IMR-90 (cell line): ENCODE results near the gene CCDC13. TPM values are rescaled to one million over a fixed set of nuclear protein-coding genes. Genes with fewer than 3 reads are reported as not detected.

Experiments
- ATAC-seq: fragments of 200-7000 bp; cut with Tn5 transposase; 2 replicates; pipeline ENCODE4 v1.9.1; 2020; ENCODE audit warnings: low read depth, mild to moderate bottlenecking, moderate library complexity
- BruUV-seq: library from RNA; stranded (reverse); fragments of 400-500 nt; replicated peaks from 2 replicates; lab custom pipeline; 2021; lab: Mats Ljungman, UMichigan
- CTCF ChIA-PET: fragments of 300-600 bp; formaldehyde crosslinking; extraction: SDS; loops from one replicate; lab custom pipeline; 2021; ENCODE audit warnings: antibody characterized with exemption; lab: Yijun Ruan, JAX
- POLR2A ChIA-PET: fragments of 300-600 bp; sonication (Branson Sonifier 250); formaldehyde crosslinking; loops from one replicate; lab custom pipeline; 2022; ENCODE audit warnings: antibody characterized with exemption; ENCODE audit not compliant: unreplicated experiment; lab: Charles Lee
- DNase-seq: peaks from one replicate; pipeline ENCODE4 v3.0.0; 2013
- H2AFZ ChIP-seq: replicated peaks from 2 replicates; pipeline ENCODE3; 2013; ENCODE audit warnings: low read length, mild to moderate bottlenecking; ENCODE audit not compliant: poor library complexity
- H2AK5ac ChIP-seq: 2 replicates; pipeline ENCODE4 v1.6.1; 2013; ENCODE audit warnings: low read depth, low read length, inconsistent platforms
- H2AK9ac ChIP-seq: replicated peaks from 2 replicates; pipeline ENCODE3; 2013; ENCODE audit warnings: mild to moderate bottlenecking, low read depth, low read length, moderate library complexity; ENCODE audit not compliant: poor library complexity
- H2BK120ac ChIP-seq: 2 replicates; pipeline ENCODE4 v1.6.1; 2013; ENCODE audit warnings: low read depth, low read length, inconsistent platforms
- H2BK15ac ChIP-seq: 3 replicates; pipeline ENCODE4 v1.6.1; 2013; ENCODE audit warnings: low read depth, low read length, inconsistent platforms
- H2BK20ac ChIP-seq: 2 replicates; pipeline ENCODE4 v1.6.1; 2013; ENCODE audit warnings: low read depth, mild to moderate bottlenecking, inconsistent platforms, low read length, moderate library complexity
- H2BK5ac ChIP-seq: 2 replicates; pipeline ENCODE4 v1.6.1; 2013; ENCODE audit warnings: mild to moderate bottlenecking, low read depth, low read length, inconsistent platforms; ENCODE audit not compliant: poor library complexity, severe bottlenecking
- H3K14ac ChIP-seq: replicated peaks from 2 replicates; pipeline ENCODE4 v1.6.1; 2013; ENCODE audit warnings: low read depth, low read length, inconsistent platforms
- H3K18ac ChIP-seq: 2 replicates; pipeline ENCODE4 v1.6.1; 2013; ENCODE audit warnings: low read depth, low read length, control low read depth
- H3K23ac ChIP-seq: 2 replicates; pipeline ENCODE4 v1.6.1; 2013; ENCODE audit warnings: low read depth, low read length, inconsistent platforms
- H3K27ac ChIP-seq: 2 replicates; pipeline ENCODE4 v1.5.1; 2013; ENCODE audit warnings: mild to moderate bottlenecking, control low read depth, low read length; ENCODE audit not compliant: insufficient read depth
- H3K27me3 ChIP-seq: 2 replicates; pipeline ENCODE4 v1.6.1; 2013; ENCODE audit warnings: low read length; ENCODE audit not compliant: control insufficient read depth, insufficient read depth
- H3K36me3 ChIP-seq: 2 replicates; pipeline ENCODE4 v1.6.1; 2013; ENCODE audit warnings: low read length, mixed read lengths; ENCODE audit not compliant: control insufficient read depth, insufficient read depth
- H3K4ac ChIP-seq: 2 replicates; pipeline ENCODE4 v1.6.1; 2013; ENCODE audit warnings: low read depth, low read length, inconsistent platforms
- H3K4me1 ChIP-seq: 2 replicates; pipeline ENCODE4 v1.6.1; 2013; ENCODE audit warnings: low read length, mixed read lengths; ENCODE audit not compliant: control insufficient read depth, insufficient read depth
- H3K4me2 ChIP-seq: 2 replicates; pipeline ENCODE4 v1.6.1; 2013; ENCODE audit warnings: low read depth, mild to moderate bottlenecking, control low read depth, low read length, moderate library complexity
- H3K4me3 ChIP-seq: 2 replicates; pipeline ENCODE4 v1.5.1; 2013; ENCODE audit warnings: low read depth, mild to moderate bottlenecking, control low read depth, low read length, moderate library complexity; ENCODE audit not compliant: insufficient read depth
- H3K56ac ChIP-seq: 2 replicates; pipeline ENCODE4 v1.6.1; 2013; ENCODE audit warnings: low read length, inconsistent platforms; ENCODE audit not compliant: insufficient read depth; ENCODE audit errors: extremely low read depth
- H3K79me1 ChIP-seq, 2 experiments: 2 replicates each; pipeline ENCODE4 v1.6.1; 2013; ENCODE audit warnings: low read length in 2 of 2, inconsistent platforms in 1 of 2, low read depth in 1 of 2
- H3K9ac ChIP-seq: 2 replicates; pipeline ENCODE4 v1.6.1; 2013; ENCODE audit warnings: low read depth, low read length, control low read depth
- H3K9me1 ChIP-seq: 2 replicates; pipeline ENCODE4 v1.6.1; 2013; ENCODE audit warnings: low read length, inconsistent platforms; ENCODE audit not compliant: insufficient read depth
- H3K9me3 ChIP-seq: 2 replicates; pipeline ENCODE4 v1.6.1; 2013; ENCODE audit warnings: low read length; ENCODE audit not compliant: control insufficient read depth, insufficient read depth
- H4K20me1 ChIP-seq: 2 replicates; pipeline ENCODE4 v1.6.1; 2013; ENCODE audit warnings: low read length, inconsistent platforms; ENCODE audit not compliant: insufficient read depth
- H4K5ac ChIP-seq: 2 replicates; pipeline ENCODE4 v1.6.1; 2013; ENCODE audit warnings: mild to moderate bottlenecking, low read depth, low read length, control low read depth
- H4K8ac ChIP-seq, 2 experiments: 2 replicates each; pipeline ENCODE4 v1.6.1; 2013; ENCODE audit warnings: low read depth in 2 of 2, low read length in 2 of 2, control low read depth in 1 of 2, inconsistent platforms in 1 of 2
- H4K91ac ChIP-seq: 2 replicates; pipeline ENCODE4 v1.6.1; 2013; ENCODE audit warnings: low read depth, low read length, inconsistent platforms; ENCODE audit not compliant: insufficient read depth
- CEBPB ChIP-seq: IDR thresholded peaks from 2 replicates; pipeline ENCODE4 v1.6.1; 2012; ENCODE audit warnings: low read depth, low read length, improper control_type of control experiment
- CHD1 ChIP-seq: IDR thresholded peaks from 2 replicates; pipeline ENCODE4 v1.6.1; 2012; ENCODE audit warnings: low read depth, low read length, improper control_type of control experiment
- CTCF ChIP-seq: conservative IDR thresholded peaks from 2 replicates; pipeline ENCODE4 v1.5.1; 2012; ENCODE audit warnings: mild to moderate bottlenecking, low read depth, low read length, improper control_type of control experiment
- FOS ChIP-seq: fragments of 150-350 bp; IDR thresholded peaks from 2 replicates; pipeline ENCODE4 v1.6.1; 2016; ENCODE audit warnings: low read depth, low read length
- MAFK ChIP-seq: IDR thresholded peaks from 2 replicates; pipeline ENCODE4 v1.6.1; 2012; ENCODE audit warnings: low read depth, low read length, improper control_type of control experiment
- MAZ ChIP-seq: IDR thresholded peaks from 2 replicates; pipeline ENCODE4 v1.6.1; 2012; ENCODE audit warnings: low read depth, mild to moderate bottlenecking, low read length, improper control_type of control experiment, moderate library complexity, borderline replicate concordance
- MXI1 ChIP-seq: IDR thresholded peaks from 2 replicates; pipeline ENCODE4 v1.6.1; 2012; ENCODE audit warnings: low read depth, mild to moderate bottlenecking, low read length, moderate library complexity, borderline replicate concordance
- POLR2A ChIP-seq: IDR thresholded peaks from 2 replicates; pipeline ENCODE4 v1.6.1; 2012; ENCODE audit warnings: mild to moderate bottlenecking, low read depth, low read length
- RAD21 ChIP-seq: IDR thresholded peaks from 2 replicates; pipeline ENCODE4 v1.6.1; 2012; ENCODE audit warnings: low read length, improper control_type of control experiment
- RCOR1 ChIP-seq: IDR thresholded peaks from 2 replicates; pipeline ENCODE4 v1.6.1; 2012; ENCODE audit warnings: mild to moderate bottlenecking, low read length, improper control_type of control experiment; ENCODE audit not compliant: insufficient replicate concordance
- RFX5 ChIP-seq: IDR thresholded peaks from 2 replicates; pipeline ENCODE4 v1.8.0; 2012; ENCODE audit warnings: low read depth, mild to moderate bottlenecking, low read length, moderate library complexity
- WGBS, 2 experiments: methylation state at CpG; one replicate each; pipeline versions ENCODE4 v1.1.5 to v1.1.7; 2013; ENCODE audit warnings: missing lambda C conversion rate in 2 of 2; ENCODE audit not compliant: insufficient read length in 1 of 2; ENCODE audit errors: extremely low coverage in 2 of 2; 5-methylcytosine and 5-hydroxymethylcytosine counted together
- dilution Hi-C: fragments of 300-500 bp; cut with HindIII; formaldehyde crosslinking; loops from one replicate; pipeline ENCODE4 v1.14.3; 2018; ENCODE audit warnings: low sequenced_read_pairs; ENCODE audit not compliant: unreplicated experiment
- in situ Hi-C: fragments of 300-500 bp; cut with MboI; formaldehyde crosslinking; loops from 3 replicates; pipeline ENCODE4 v1.14.3; 2019; ENCODE audit warnings: low sequenced_read_pairs, inconsistent platforms, mixed read lengths
- intact Hi-C: fragments of 100-400 bp; cut with micrococcal nuclease; formaldehyde crosslinking; loops from 2 replicates; pipeline ENCODE4 v1.10.0; 2022
- polyA plus RNA-seq, 3 experiments: library from polyadenylated mRNA; depleted of rRNA; stranded (reverse); fragments of >200 nt; gene quantifications; 2 replicates each; pipeline ENCODE4 v1.2.3, GENCODE V29; 2012; ENCODE audit warnings: low replicate concordance in 1 of 3
- total RNA-seq: library from RNA; depleted of rRNA; stranded (reverse); fragments of >200 nt; gene quantifications from 2 replicates; pipeline ENCODE4 v1.2.3, GENCODE V29; 2012
- TF ChIP-seq, protein P1 (sequence below): fragments of 150-350 bp; IDR thresholded peaks from 2 replicates; pipeline ENCODE4 v1.6.1; 2017; ENCODE audit warnings: mild to moderate bottlenecking, antibody characterized with exemption, low read length, low read depth

The CCDC13 gene
- total and polyA plus RNA-seq, 2 of the 4 experiments (the other 2 are of a cell fraction): 0.18 to 0.19 TPM

- H3K4me1 ChIP-seq: no peaks in the 10 kb centered on the region; the same call in 1 of the 2 replicates
- no peak overlapping the region for H2AK5ac ChIP-seq
- ChIA-PET POLR2A (no interaction called here), CTCF (no interaction called here)
- H3K9me1 ChIP-seq: no peaks in the 10 kb centered on the region
- in situ Hi-C loops: no loop called here
- no peak overlapping the region for H2AK9ac ChIP-seq
- no peak overlapping the region for H2BK20ac ChIP-seq
- WGBS, 2 experiments: no CpG with 5 or more reads among the region's 3 CpGs
- BruUV-seq: no TSS peak
- no peak overlapping the region for H3K27ac ChIP-seq
- no peaks in the 10 kb centered on the region for H3K9me3 ChIP-seq
- no peak overlapping the region for H3K4me2 ChIP-seq
- no peak overlapping the region for H4K5ac ChIP-seq
- ATAC-seq (no peak), DNase-seq (no peak)
- H3K4ac ChIP-seq: no peak overlapping the region
- no peak overlapping the region for H2BK120ac ChIP-seq
- no peak overlapping the region for H3K18ac ChIP-seq
- no peaks in the 10 kb centered on the region for H3K36me3 ChIP-seq
- H3K79me1 ChIP-seq: no peaks in the 10 kb centered on the region
- no peak overlapping the region for H2BK15ac ChIP-seq
- TF ChIP-seq FOS (no peak), MAFK (no peak), CHD1 (no peak), RFX5 (no peak), MXI1 (no peak), POLR2A (no peak), CEBPB (no peak), MAZ (no peak), RAD21 (no peak), RCOR1 (no peak), CTCF (no peak)
- TF ChIP-seq, protein P1, sequence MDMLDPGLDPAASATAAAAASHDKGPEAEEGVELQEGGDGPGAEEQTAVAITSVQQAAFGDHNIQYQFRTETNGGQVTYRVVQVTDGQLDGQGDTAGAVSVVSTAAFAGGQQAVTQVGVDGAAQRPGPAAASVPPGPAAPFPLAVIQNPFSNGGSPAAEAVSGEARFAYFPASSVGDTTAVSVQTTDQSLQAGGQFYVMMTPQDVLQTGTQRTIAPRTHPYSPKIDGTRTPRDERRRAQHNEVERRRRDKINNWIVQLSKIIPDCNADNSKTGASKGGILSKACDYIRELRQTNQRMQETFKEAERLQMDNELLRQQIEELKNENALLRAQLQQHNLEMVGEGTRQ: no peak
- H3K14ac ChIP-seq: no peak overlapping the region
- H4K20me1 ChIP-seq: no peaks in the 10 kb centered on the region
- no peak overlapping the region for H3K9ac ChIP-seq
- H3K56ac ChIP-seq: no peak overlapping the region
- no peak overlapping the region for H3K23ac ChIP-seq
- no peak overlapping the region for H2AFZ ChIP-seq
- dilution Hi-C loops: no loop called here
- no peak overlapping the region for H3K4me3 ChIP-seq
- no peak overlapping the region for H2BK5ac ChIP-seq
- H3K27me3 ChIP-seq: no peaks in the 10 kb centered on the region; the same call in 1 of the 2 replicates
- intact Hi-C loops: no loop called here
- H4K91ac ChIP-seq: no peak overlapping the region
- H4K8ac ChIP-seq: no peak overlapping the region
Measured at GRCh38 chr3:42764115-42764514, 8.9 kb downstream of the CCDC13 start.
